Subcutaneous adipose tissue (tissue), 4 donors: ENCODE measurements around the gene GPR141. TPM values are rescaled to one million over a fixed set of nuclear protein-coding genes. Genes with fewer than 3 reads are reported as not detected.

Source experiments
- total RNA-seq, 4 donors: library from RNA; depleted of rRNA; stranded (reverse); fragments of >200 nt; gene quantifications; one replicate each; pipeline ENCODE4 v1.1.0, GENCODE V29; 2016
- TF ChIP-seq, protein P1 (sequence below): fragments of 450-650 bp; IDR thresholded peaks from one replicate; pipeline ENCODE4 v1.5.1; 2016; ENCODE audit warnings: low read depth, mild to moderate bottlenecking, control low read depth, antibody characterized with exemption, moderate library complexity

Gene GPR141
- total RNA-seq, 4 donors from 2014 or later = 0.57 to 1.2 (median 1.1) TPM; not detected in 1

DNA sequence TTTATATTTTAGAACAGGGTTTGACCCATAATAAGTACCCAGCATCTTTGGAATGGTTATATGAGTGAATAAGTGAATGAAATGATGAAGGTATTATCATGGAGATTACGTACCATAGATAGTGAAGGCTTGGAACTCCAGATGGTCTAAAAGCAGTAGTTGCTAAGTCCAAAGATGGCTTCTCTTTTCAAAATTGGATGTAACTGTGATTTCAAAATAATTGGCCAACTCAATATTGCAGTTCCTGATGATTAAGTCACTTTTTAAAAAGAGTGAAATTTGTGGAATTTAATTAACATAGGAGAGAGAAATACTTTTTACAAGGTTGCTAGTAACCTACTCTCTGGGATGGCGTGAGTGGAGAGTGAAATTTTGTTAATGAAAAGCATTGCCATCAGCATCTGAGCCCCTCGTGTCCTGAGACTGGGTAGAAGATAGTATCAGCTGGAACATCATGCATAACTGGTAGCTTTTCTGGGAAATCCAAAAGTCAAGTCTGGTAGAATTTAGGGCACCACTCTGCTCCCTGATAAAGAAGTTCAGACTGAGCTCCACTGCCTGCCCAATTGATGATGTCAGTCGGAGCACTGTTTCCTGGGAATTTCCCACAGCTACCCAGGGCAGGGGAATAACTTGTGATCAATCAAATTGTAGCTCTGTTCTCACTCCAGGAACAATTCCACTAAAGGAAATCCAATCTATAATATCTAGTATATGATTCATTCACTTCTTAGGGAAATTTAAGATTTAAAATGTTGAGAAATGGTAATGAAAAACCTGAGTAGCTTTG lies 3.2 kb downstream of the GPR141 start:
- TF ChIP-seq, protein P1, sequence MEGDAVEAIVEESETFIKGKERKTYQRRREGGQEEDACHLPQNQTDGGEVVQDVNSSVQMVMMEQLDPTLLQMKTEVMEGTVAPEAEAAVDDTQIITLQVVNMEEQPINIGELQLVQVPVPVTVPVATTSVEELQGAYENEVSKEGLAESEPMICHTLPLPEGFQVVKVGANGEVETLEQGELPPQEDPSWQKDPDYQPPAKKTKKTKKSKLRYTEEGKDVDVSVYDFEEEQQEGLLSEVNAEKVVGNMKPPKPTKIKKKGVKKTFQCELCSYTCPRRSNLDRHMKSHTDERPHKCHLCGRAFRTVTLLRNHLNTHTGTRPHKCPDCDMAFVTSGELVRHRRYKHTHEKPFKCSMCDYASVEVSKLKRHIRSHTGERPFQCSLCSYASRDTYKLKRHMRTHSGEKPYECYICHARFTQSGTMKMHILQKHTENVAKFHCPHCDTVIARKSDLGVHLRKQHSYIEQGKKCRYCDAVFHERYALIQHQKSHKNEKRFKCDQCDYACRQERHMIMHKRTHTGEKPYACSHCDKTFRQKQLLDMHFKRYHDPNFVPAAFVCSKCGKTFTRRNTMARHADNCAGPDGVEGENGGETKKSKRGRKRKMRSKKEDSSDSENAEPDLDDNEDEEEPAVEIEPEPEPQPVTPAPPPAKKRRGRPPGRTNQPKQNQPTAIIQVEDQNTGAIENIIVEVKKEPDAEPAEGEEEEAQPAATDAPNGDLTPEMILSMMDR = no peak

DNA sequence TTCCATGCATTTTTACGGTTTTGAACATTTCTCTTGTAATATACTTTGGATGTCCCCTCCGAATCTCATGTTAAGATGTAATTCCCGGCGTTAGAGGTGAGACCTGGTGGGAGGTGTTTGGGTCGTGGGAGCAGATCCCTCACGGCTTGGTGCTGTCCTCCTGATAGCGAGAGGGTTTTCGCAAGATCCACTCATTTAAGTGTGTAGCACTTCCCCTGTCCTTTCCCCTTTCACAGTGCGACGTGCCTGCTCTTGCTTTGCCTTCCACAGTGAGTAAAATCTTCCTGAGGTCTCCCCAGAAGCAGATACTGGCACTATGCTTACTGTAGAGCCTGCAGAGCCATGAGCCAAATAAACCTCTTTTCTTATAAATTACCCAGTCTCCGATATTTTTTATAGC lies 6.6 kb downstream of the GPR141 start:
- TF ChIP-seq, protein P1 = no peak

DNA sequence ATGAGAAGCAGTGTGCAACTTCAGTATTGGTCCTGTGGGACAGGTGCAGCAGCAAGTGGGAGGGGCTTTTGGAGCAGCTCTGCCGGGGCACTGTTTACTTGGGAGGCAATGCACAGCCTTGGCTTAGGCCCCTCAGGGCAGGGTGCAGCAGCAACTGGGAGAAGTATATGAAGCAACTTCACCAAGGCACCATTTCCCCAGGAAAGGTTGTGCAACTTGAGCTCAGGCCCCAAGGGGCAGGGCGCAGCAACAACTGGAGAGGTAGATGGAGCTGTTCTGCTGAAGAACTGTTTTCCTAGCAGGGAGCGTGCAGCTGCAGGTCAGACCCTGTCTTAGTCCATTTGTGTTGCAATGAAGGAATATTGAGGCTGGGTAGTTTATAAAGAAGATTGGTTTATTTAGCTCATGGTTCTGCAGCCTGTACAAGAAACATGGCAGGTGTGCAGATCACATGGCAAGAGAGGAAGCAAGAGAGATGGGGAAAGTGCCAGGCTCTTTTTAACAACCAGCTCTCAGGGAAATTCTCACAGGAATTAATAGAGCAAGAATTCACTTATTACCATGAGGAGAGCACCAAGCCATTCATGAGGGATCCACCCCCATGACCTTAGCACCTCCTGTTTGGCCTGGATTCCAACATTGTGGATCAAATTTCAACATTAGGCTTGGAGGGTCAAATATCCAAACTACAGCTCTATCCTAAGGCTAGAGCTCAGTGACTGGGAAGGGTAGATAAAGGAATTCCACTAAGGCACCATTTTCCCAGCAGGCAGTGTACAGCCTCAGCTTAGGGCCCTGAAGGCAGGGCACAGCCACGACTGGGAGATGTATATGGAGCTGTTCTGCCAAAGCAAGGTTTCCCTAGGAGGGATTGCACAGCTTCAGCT lies 10.9 kb downstream of the GPR141 start:
- TF ChIP-seq, protein P1 = no peak

DNA sequence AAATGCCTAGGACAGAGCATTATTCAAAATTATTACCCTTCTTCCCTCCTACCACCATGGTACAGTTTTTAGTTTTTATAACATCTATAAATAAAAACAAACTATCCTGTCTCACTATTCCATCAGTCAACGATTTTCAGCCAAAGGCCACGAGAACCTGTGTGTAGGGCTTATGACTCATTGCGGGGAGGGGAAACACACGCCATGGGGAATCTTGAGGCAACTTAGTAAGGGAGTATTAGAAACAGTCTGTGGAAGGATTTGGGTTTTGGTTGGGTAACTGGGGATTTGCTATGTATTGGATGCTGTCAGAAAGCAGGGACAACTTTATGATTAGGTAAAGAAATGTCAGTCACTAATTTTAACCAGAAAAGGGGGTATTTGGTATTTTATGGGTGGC lies 14.7 kb downstream of the GPR141 start:
- TF ChIP-seq, protein P1 = no peak

DNA sequence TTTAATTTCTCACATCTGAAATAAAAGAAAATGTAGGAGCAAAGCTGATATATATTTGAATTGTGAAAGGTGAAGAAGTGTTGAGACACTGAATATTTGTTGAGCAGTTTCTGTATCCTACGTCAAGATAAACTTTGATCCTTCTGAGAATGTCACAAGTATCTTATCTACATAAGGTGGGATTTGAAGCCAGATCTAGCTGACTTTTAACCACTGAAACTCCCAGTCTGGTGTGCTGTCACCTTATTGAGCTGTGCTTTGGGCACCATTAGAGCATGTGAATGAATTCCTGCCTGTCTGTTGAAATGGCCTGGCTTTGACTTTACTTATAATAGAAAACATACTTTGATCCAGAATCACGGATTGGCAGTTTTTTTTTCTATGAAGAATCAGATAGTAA lies 15.2 kb downstream of the GPR141 start:
- TF ChIP-seq, protein P1 = no peak

DNA sequence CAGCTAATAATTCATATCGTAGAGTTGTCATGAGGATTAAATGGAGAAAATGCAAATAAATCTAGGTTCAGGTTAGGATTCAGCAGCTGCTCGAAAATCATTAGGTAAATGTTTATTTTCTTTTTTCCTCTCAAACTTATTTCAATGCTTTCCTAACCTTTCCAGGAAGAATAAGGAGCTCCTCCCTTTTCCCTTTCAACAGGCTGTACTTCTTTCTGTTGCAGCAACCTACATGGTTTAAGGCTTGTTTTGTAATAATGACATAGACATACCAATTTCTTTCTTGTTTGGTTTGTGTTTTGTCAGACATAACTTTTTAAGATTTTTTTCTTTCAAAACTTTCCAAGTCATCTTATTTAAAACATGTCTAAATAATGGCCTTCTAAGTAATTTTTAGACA lies 18.2 kb downstream of the GPR141 start:
- TF ChIP-seq, protein P1 = no peak

DNA sequence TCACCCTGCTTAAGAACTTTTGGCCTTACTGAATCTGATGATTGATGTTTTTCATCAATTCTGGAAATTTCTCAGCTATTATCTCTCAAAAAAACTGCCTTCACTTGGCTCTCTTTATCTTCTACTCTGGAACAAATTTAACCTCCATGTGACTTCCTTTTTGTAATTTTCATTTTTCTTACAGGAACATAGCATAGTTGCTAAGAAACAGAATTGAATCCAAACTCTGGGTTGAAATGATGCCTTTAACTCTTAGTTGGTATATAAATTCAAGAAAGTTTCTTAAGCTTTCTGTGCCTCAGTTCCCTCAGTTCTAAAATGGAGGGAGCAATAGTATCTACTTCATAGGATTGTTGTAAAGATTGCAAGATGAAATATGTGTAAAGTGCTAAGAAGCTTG lies 19.8 kb downstream of the GPR141 start:
- TF ChIP-seq, protein P1 = no peak
